Subcutaneous adipose tissue (tissue), 4 donors: ENCODE data around the gene SCARF1. TPM values are rescaled to one million over a fixed set of nuclear protein-coding genes. Genes with fewer than 3 reads are reported as not detected.

ENCODE experiments used
- CTCF ChIP-seq: fragments of 450-650 bp; IDR thresholded peaks from one replicate; pipeline ENCODE4 v1.5.1; 2016; ENCODE audit warnings: low read depth, mild to moderate bottlenecking, control low read depth, antibody characterized with exemption, moderate library complexity
- total RNA-seq, 4 donors: library from RNA; depleted of rRNA; stranded (reverse); fragments of >200 nt; gene quantifications; one replicate each; pipeline ENCODE4 v1.1.0, GENCODE V29; 2016

SCARF1 gene
- total RNA-seq, 4 donors from 2014 or later: 5.4 to 39.2 (median 9.9) TPM

- TF ChIP-seq CTCF: no peak
These were observed 24.1 kb downstream of the SCARF1 start for GRCh38 chr17:1621273-1621954.

GRCh38 chr17:1620486-1620885 is 25.0 kb downstream of the SCARF1 start:
- TF ChIP-seq CTCF: no peak

- no peak for TF ChIP-seq CTCF
These were observed 27.8 kb downstream of the SCARF1 start for GRCh38 chr17:1617620-1618174.

- TF ChIP-seq CTCF: no peak
These were observed 29.4 kb downstream of the SCARF1 start for GRCh38 chr17:1616101-1616500.

- no peak for TF ChIP-seq CTCF
These were observed 33.1 kb downstream of the SCARF1 start for GRCh38 chr17:1612400-1612799.

- TF ChIP-seq CTCF: no peak
These were observed 33.8 kb downstream of the SCARF1 start for GRCh38 chr17:1611715-1612114.

GRCh38 chr17:1608676-1609075 is 36.9 kb downstream of the SCARF1 start:
- TF ChIP-seq CTCF: no peak
